IMR-90 (cell line): ENCODE data around the gene NFATC1. TPM values are rescaled to one million over a fixed set of nuclear protein-coding genes. Genes with fewer than 3 reads are reported as not detected.

Experiments used
- ATAC-seq: fragments of 200-7000 bp; cut with Tn5 transposase; 2 replicates; pipeline ENCODE4 v1.9.1; 2020; ENCODE audit warnings: low read depth, mild to moderate bottlenecking, moderate library complexity
- BruUV-seq: library from RNA; stranded (reverse); fragments of 400-500 nt; replicated peaks from 2 replicates; lab custom pipeline; 2021; lab: Mats Ljungman, UMichigan
- CTCF ChIA-PET: fragments of 300-600 bp; formaldehyde crosslinking; extraction: SDS; loops from one replicate; lab custom pipeline; 2021; ENCODE audit warnings: antibody characterized with exemption; lab: Yijun Ruan, JAX
- POLR2A ChIA-PET: fragments of 300-600 bp; sonication (Branson Sonifier 250); formaldehyde crosslinking; loops from one replicate; lab custom pipeline; 2022; ENCODE audit warnings: antibody characterized with exemption; ENCODE audit not compliant: unreplicated experiment; lab: Charles Lee
- DNase-seq: peaks from one replicate; pipeline ENCODE4 v3.0.0; 2013
- H2AFZ ChIP-seq: replicated peaks from 2 replicates; pipeline ENCODE3; 2013; ENCODE audit warnings: low read length, mild to moderate bottlenecking; ENCODE audit not compliant: poor library complexity
- H2AK5ac ChIP-seq: 2 replicates; pipeline ENCODE4 v1.6.1; 2013; ENCODE audit warnings: low read depth, low read length, inconsistent platforms
- H2AK9ac ChIP-seq: replicated peaks from 2 replicates; pipeline ENCODE3; 2013; ENCODE audit warnings: mild to moderate bottlenecking, low read depth, low read length, moderate library complexity; ENCODE audit not compliant: poor library complexity
- H2BK120ac ChIP-seq: 2 replicates; pipeline ENCODE4 v1.6.1; 2013; ENCODE audit warnings: low read depth, low read length, inconsistent platforms
- H2BK15ac ChIP-seq: 3 replicates; pipeline ENCODE4 v1.6.1; 2013; ENCODE audit warnings: low read depth, low read length, inconsistent platforms
- H2BK20ac ChIP-seq: 2 replicates; pipeline ENCODE4 v1.6.1; 2013; ENCODE audit warnings: low read depth, mild to moderate bottlenecking, inconsistent platforms, low read length, moderate library complexity
- H2BK5ac ChIP-seq: 2 replicates; pipeline ENCODE4 v1.6.1; 2013; ENCODE audit warnings: mild to moderate bottlenecking, low read depth, low read length, inconsistent platforms; ENCODE audit not compliant: poor library complexity, severe bottlenecking
- H3K14ac ChIP-seq: replicated peaks from 2 replicates; pipeline ENCODE4 v1.6.1; 2013; ENCODE audit warnings: low read depth, low read length, inconsistent platforms
- H3K18ac ChIP-seq: 2 replicates; pipeline ENCODE4 v1.6.1; 2013; ENCODE audit warnings: low read depth, low read length, control low read depth
- H3K23ac ChIP-seq: 2 replicates; pipeline ENCODE4 v1.6.1; 2013; ENCODE audit warnings: low read depth, low read length, inconsistent platforms
- H3K27ac ChIP-seq: 2 replicates; pipeline ENCODE4 v1.5.1; 2013; ENCODE audit warnings: mild to moderate bottlenecking, control low read depth, low read length; ENCODE audit not compliant: insufficient read depth
- H3K27me3 ChIP-seq: 2 replicates; pipeline ENCODE4 v1.6.1; 2013; ENCODE audit warnings: low read length; ENCODE audit not compliant: control insufficient read depth, insufficient read depth
- H3K36me3 ChIP-seq: 2 replicates; pipeline ENCODE4 v1.6.1; 2013; ENCODE audit warnings: low read length, mixed read lengths; ENCODE audit not compliant: control insufficient read depth, insufficient read depth
- H3K4ac ChIP-seq: 2 replicates; pipeline ENCODE4 v1.6.1; 2013; ENCODE audit warnings: low read depth, low read length, inconsistent platforms
- H3K4me1 ChIP-seq: 2 replicates; pipeline ENCODE4 v1.6.1; 2013; ENCODE audit warnings: low read length, mixed read lengths; ENCODE audit not compliant: control insufficient read depth, insufficient read depth
- H3K4me2 ChIP-seq: 2 replicates; pipeline ENCODE4 v1.6.1; 2013; ENCODE audit warnings: low read depth, mild to moderate bottlenecking, control low read depth, low read length, moderate library complexity
- H3K4me3 ChIP-seq: 2 replicates; pipeline ENCODE4 v1.5.1; 2013; ENCODE audit warnings: low read depth, mild to moderate bottlenecking, control low read depth, low read length, moderate library complexity; ENCODE audit not compliant: insufficient read depth
- H3K56ac ChIP-seq: 2 replicates; pipeline ENCODE4 v1.6.1; 2013; ENCODE audit warnings: low read length, inconsistent platforms; ENCODE audit not compliant: insufficient read depth; ENCODE audit errors: extremely low read depth
- H3K79me1 ChIP-seq, 2 experiments: 2 replicates each; pipeline ENCODE4 v1.6.1; 2013; ENCODE audit warnings: low read length in 2 of 2, inconsistent platforms in 1 of 2, low read depth in 1 of 2
- H3K9ac ChIP-seq: 2 replicates; pipeline ENCODE4 v1.6.1; 2013; ENCODE audit warnings: low read depth, low read length, control low read depth
- H3K9me1 ChIP-seq: 2 replicates; pipeline ENCODE4 v1.6.1; 2013; ENCODE audit warnings: low read length, inconsistent platforms; ENCODE audit not compliant: insufficient read depth
- H3K9me3 ChIP-seq: 2 replicates; pipeline ENCODE4 v1.6.1; 2013; ENCODE audit warnings: low read length; ENCODE audit not compliant: control insufficient read depth, insufficient read depth
- H4K20me1 ChIP-seq: 2 replicates; pipeline ENCODE4 v1.6.1; 2013; ENCODE audit warnings: low read length, inconsistent platforms; ENCODE audit not compliant: insufficient read depth
- H4K5ac ChIP-seq: 2 replicates; pipeline ENCODE4 v1.6.1; 2013; ENCODE audit warnings: mild to moderate bottlenecking, low read depth, low read length, control low read depth
- H4K8ac ChIP-seq, 2 experiments: 2 replicates each; pipeline ENCODE4 v1.6.1; 2013; ENCODE audit warnings: low read depth in 2 of 2, low read length in 2 of 2, control low read depth in 1 of 2, inconsistent platforms in 1 of 2
- H4K91ac ChIP-seq: 2 replicates; pipeline ENCODE4 v1.6.1; 2013; ENCODE audit warnings: low read depth, low read length, inconsistent platforms; ENCODE audit not compliant: insufficient read depth
- BHLHE40 ChIP-seq: fragments of 150-350 bp; IDR thresholded peaks from 2 replicates; pipeline ENCODE4 v1.6.1; 2016; ENCODE audit warnings: mild to moderate bottlenecking, low read depth, low read length
- CEBPB ChIP-seq: IDR thresholded peaks from 2 replicates; pipeline ENCODE4 v1.6.1; 2012; ENCODE audit warnings: low read depth, low read length, improper control_type of control experiment
- CHD1 ChIP-seq: IDR thresholded peaks from 2 replicates; pipeline ENCODE4 v1.6.1; 2012; ENCODE audit warnings: low read depth, low read length, improper control_type of control experiment
- FOS ChIP-seq: fragments of 150-350 bp; IDR thresholded peaks from 2 replicates; pipeline ENCODE4 v1.6.1; 2016; ENCODE audit warnings: low read depth, low read length
- MAZ ChIP-seq: IDR thresholded peaks from 2 replicates; pipeline ENCODE4 v1.6.1; 2012; ENCODE audit warnings: low read depth, mild to moderate bottlenecking, low read length, improper control_type of control experiment, moderate library complexity, borderline replicate concordance
- MXI1 ChIP-seq: IDR thresholded peaks from 2 replicates; pipeline ENCODE4 v1.6.1; 2012; ENCODE audit warnings: low read depth, mild to moderate bottlenecking, low read length, moderate library complexity, borderline replicate concordance
- POLR2A ChIP-seq: IDR thresholded peaks from 2 replicates; pipeline ENCODE4 v1.6.1; 2012; ENCODE audit warnings: mild to moderate bottlenecking, low read depth, low read length
- RCOR1 ChIP-seq: IDR thresholded peaks from 2 replicates; pipeline ENCODE4 v1.6.1; 2012; ENCODE audit warnings: mild to moderate bottlenecking, low read length, improper control_type of control experiment; ENCODE audit not compliant: insufficient replicate concordance
- WGBS, 2 experiments: methylation state at CpG; one replicate each; pipeline versions ENCODE4 v1.1.5 to v1.1.7; 2013; ENCODE audit warnings: missing lambda C conversion rate in 2 of 2; ENCODE audit not compliant: insufficient read length in 1 of 2; ENCODE audit errors: extremely low coverage in 2 of 2; 5-methylcytosine and 5-hydroxymethylcytosine counted together
- dilution Hi-C: fragments of 300-500 bp; cut with HindIII; formaldehyde crosslinking; loops from one replicate; pipeline ENCODE4 v1.14.3; 2018; ENCODE audit warnings: low sequenced_read_pairs; ENCODE audit not compliant: unreplicated experiment
- in situ Hi-C: fragments of 300-500 bp; cut with MboI; formaldehyde crosslinking; loops from 3 replicates; pipeline ENCODE4 v1.14.3; 2019; ENCODE audit warnings: low sequenced_read_pairs, inconsistent platforms, mixed read lengths
- intact Hi-C: fragments of 100-400 bp; cut with micrococcal nuclease; formaldehyde crosslinking; loops from 2 replicates; pipeline ENCODE4 v1.10.0; 2022
- polyA plus RNA-seq, 3 experiments: library from polyadenylated mRNA; depleted of rRNA; stranded (reverse); fragments of >200 nt; gene quantifications; 2 replicates each; pipeline ENCODE4 v1.2.3, GENCODE V29; 2012; ENCODE audit warnings: low replicate concordance in 1 of 3
- total RNA-seq: library from RNA; depleted of rRNA; stranded (reverse); fragments of >200 nt; gene quantifications from 2 replicates; pipeline ENCODE4 v1.2.3, GENCODE V29; 2012
- TF ChIP-seq, protein P1 (sequence below): fragments of 150-350 bp; IDR thresholded peaks from 2 replicates; pipeline ENCODE4 v1.6.1; 2016; ENCODE audit warnings: low read depth, mild to moderate bottlenecking, low read length, moderate library complexity, borderline replicate concordance
- TF ChIP-seq, protein P2 (sequence below): conservative IDR thresholded peaks from 2 replicates; pipeline ENCODE4 v1.5.1; 2012; ENCODE audit warnings: mild to moderate bottlenecking, low read depth, low read length, improper control_type of control experiment

NFATC1 gene
- total and polyA plus RNA-seq, 2 of the 4 experiments (the other 2 are of a cell fraction): 0.36 to 1.8 TPM

DNA sequence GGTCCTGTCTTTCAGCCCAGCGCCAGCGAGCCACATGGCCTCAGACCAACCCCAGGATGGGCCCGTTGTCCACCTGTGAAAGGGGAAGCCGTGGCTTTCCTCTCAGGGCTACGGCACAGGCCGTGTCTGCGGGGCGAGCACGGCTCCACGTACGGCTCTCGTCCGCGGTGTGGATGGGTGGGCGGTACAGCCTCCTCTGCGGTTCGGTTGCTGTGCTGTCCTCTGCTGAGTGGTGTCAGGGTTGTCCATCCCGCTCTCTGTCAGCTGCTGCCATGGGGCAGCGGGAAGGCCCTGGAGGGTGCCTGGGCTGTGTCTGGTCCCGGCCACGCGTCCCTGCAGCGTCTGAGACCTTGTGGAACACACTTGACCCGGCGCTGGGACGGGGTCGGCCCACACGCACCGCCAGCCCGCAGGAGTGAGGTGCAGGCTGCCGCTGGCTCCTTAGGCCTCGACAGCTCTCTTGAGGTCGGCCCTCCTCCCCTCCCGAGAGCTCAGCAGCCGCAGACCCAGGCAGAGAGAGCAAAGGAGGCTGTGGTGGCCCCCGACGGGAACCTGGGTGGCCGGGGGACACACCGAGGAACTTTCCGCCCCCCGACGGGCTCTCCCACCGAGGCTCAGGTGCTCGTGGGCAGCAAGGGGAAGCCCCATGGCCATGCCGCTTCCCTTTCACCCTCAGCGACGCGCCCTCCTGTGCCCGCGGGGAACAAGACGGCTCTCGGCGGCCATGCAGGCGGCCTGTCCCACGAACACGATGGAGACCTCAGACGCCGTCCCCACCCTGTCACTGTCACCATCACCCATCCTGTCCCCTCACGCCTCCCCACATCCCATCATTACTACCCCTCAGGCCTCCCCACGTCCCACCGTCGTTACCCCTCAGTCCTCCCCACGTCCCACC, 128.7 kb downstream of the NFATC1 start:
- Histone ChIP-seq H3K4ac (no peak overlapping the region), H3K27ac (no peak overlapping the region), H2BK5ac (no peak overlapping the region), H3K9ac (no peak overlapping the region), H3K4me1 (no peaks in the 10 kb centered on the region; the same call in 1 of the 2 replicates), H2BK120ac (no peak overlapping the region), H4K20me1 (no peaks in the 10 kb centered on the region), H3K9me1 (no peaks in the 10 kb centered on the region), H4K5ac (no peak overlapping the region), H3K56ac (no peak overlapping the region), H4K8ac (no peak overlapping the region), H2AK9ac (no peak overlapping the region), H2AFZ (no peak overlapping the region), H4K91ac (no peak overlapping the region), H3K4me2 (no peak overlapping the region), H3K27me3 (peaks cover 7% of the 10 kb centered on the region), H2AK5ac (no peak overlapping the region), H2BK20ac (no peak overlapping the region), H2BK15ac (no peak overlapping the region), H3K4me3 (no peak overlapping the region), H3K23ac (no peak overlapping the region), H3K18ac (no peak overlapping the region), H3K9me3 (no peaks in the 10 kb centered on the region), H3K36me3 (no peaks in the 10 kb centered on the region), H3K14ac (no peak overlapping the region), H3K79me1 (no peaks in the 10 kb centered on the region)
- ChIA-PET CTCF (no interaction called here), POLR2A (no interaction called here)
- WGBS, 2 experiments: 97% methylated on average over 29 of the region's 63 CpGs; no CpG with 5 or more reads in 1 of the 2 experiments
- in situ Hi-C loops: no loop called here
- no TSS peak for BruUV-seq
- TF ChIP-seq RCOR1: no peak
- TF ChIP-seq, protein P1, sequence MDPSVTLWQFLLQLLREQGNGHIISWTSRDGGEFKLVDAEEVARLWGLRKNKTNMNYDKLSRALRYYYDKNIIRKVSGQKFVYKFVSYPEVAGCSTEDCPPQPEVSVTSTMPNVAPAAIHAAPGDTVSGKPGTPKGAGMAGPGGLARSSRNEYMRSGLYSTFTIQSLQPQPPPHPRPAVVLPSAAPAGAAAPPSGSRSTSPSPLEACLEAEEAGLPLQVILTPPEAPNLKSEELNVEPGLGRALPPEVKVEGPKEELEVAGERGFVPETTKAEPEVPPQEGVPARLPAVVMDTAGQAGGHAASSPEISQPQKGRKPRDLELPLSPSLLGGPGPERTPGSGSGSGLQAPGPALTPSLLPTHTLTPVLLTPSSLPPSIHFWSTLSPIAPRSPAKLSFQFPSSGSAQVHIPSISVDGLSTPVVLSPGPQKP: no peak
- TF ChIP-seq BHLHE40: no peak
- no peak for TF ChIP-seq CHD1
- no peak for TF ChIP-seq MAZ
- no peak for TF ChIP-seq POLR2A
- TF ChIP-seq, protein P2, sequence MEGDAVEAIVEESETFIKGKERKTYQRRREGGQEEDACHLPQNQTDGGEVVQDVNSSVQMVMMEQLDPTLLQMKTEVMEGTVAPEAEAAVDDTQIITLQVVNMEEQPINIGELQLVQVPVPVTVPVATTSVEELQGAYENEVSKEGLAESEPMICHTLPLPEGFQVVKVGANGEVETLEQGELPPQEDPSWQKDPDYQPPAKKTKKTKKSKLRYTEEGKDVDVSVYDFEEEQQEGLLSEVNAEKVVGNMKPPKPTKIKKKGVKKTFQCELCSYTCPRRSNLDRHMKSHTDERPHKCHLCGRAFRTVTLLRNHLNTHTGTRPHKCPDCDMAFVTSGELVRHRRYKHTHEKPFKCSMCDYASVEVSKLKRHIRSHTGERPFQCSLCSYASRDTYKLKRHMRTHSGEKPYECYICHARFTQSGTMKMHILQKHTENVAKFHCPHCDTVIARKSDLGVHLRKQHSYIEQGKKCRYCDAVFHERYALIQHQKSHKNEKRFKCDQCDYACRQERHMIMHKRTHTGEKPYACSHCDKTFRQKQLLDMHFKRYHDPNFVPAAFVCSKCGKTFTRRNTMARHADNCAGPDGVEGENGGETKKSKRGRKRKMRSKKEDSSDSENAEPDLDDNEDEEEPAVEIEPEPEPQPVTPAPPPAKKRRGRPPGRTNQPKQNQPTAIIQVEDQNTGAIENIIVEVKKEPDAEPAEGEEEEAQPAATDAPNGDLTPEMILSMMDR: no peak
- no peak for TF ChIP-seq FOS
- no peak for TF ChIP-seq CEBPB
- TF ChIP-seq MXI1: no peak
- dilution Hi-C loops: no loop called here
- intact Hi-C loops: no loop called here
- ATAC-seq (no peak), DNase-seq (no peak)
